HG03108 (cell line): ENCODE measurements around the gene SNED1.
"Not testable (repeated sequence)": the region's sequence is repeated elsewhere in the genome, so short reads cannot be mapped to it uniquely, and the experiment has no call there.

Source experiments
- ATAC-seq: cut with Tn5 transposase; IDR thresholded peaks from one replicate; pipeline ENCODE4 v1.9.1; 2021; ENCODE audit warnings: moderate library complexity; ENCODE audit not compliant: unreplicated experiment

The SNED1 gene

GRCh38 chr2:241081643-241082340 is 83.4 kb downstream of the SNED1 start:
- ATAC-seq = no peak

GRCh38 chr2:241082341-241083090 is 84.1 kb downstream of the SNED1 start:
- no peak for ATAC-seq

- no peak for ATAC-seq
These were observed 84.6 kb downstream of the SNED1 start for GRCh38 chr2:241083091-241083415.

GRCh38 chr2:241084856-241085444 is 86.5 kb downstream of the SNED1 start:
- ATAC-seq = no peak

- ATAC-seq = peak; percentile 48
These were observed 89.2 kb downstream of the SNED1 start for GRCh38 chr2:241087420-241088268.

GRCh38 chr2:241088376-241088775 is 90.0 kb downstream of the SNED1 start:
- no peak for ATAC-seq

- no peak for ATAC-seq
These were observed 90.6 kb downstream of the SNED1 start for GRCh38 chr2:241088791-241089732.

- ATAC-seq = no peak
These were observed 92.8 kb downstream of the SNED1 start for GRCh38 chr2:241091201-241091600.

GRCh38 chr2:241091734-241092445 is 93.5 kb downstream of the SNED1 start:
- ATAC-seq = no peak

- no peak for ATAC-seq
These were observed 94.3 kb downstream of the SNED1 start for GRCh38 chr2:241092677-241093076.

- ATAC-seq = not testable (repeated sequence)
These were observed 94.8 kb downstream of the SNED1 start for GRCh38 chr2:241093133-241093781.

- ATAC-seq = no peak
These were observed 95.8 kb downstream of the SNED1 start for GRCh38 chr2:241094172-241094571.

- ATAC-seq = no peak
These were observed 96.6 kb downstream of the SNED1 start for GRCh38 chr2:241094924-241095420.

GRCh38 chr2:241095594-241096290 is 97.3 kb downstream of the SNED1 start:
- ATAC-seq = no peak

GRCh38 chr2:241096979-241097378 is 98.6 kb downstream of the SNED1 start:
- peak; percentile 37 for ATAC-seq

GRCh38 chr2:241099246-241099645 is 100.8 kb downstream of the SNED1 start:
- no peak for ATAC-seq

- ATAC-seq = peak; percentile 87
These were observed 103.9 kb downstream of the SNED1 start, which contains the start of gene MTERF4 for GRCh38 chr2:241102239-241102803. TSS of gene MTERF4 (minus strand) at chr2:241102287. CDS start at chr2:241102273, 14 bp downstream.

GRCh38 chr2:241103176-241103595 is 104.8 kb downstream of the SNED1 start:
- ATAC-seq = no peak
